PFSK-1 (cell line): ENCODE data around the gene TTLL5.

Experiments used
- POLR2AphosphoS5 ChIP-seq: IDR thresholded peaks from 2 replicates; pipeline ENCODE4 v1.6.1; 2012; ENCODE audit warnings: low read depth, mild to moderate bottlenecking, control low read depth, low read length, moderate library complexity
- SIN3A ChIP-seq: IDR thresholded peaks from 2 replicates; pipeline ENCODE4 v1.6.1; 2012; ENCODE audit warnings: mild to moderate bottlenecking, low read length, moderate library complexity, borderline replicate concordance; ENCODE audit not compliant: insufficient read depth
- TAF1 ChIP-seq: IDR thresholded peaks from 2 replicates; pipeline ENCODE4 v1.6.1; 2012; ENCODE audit warnings: low read length, control low read depth, borderline replicate concordance; ENCODE audit not compliant: insufficient read depth
- TF ChIP-seq, protein P1 (sequence below), 2 experiments: IDR thresholded peaks; 2 replicates each; pipeline versions ENCODE4 v1.6.1 to v1.8.0; 2011 to 2012; ENCODE audit warnings: low read depth in 2 of 2, low read length in 2 of 2, control low read depth in 1 of 2, inconsistent platforms in 1 of 2, mild to moderate bottlenecking in 1 of 2, moderate library complexity in 1 of 2; ENCODE audit not compliant: insufficient read depth in 1 of 2

DNA sequence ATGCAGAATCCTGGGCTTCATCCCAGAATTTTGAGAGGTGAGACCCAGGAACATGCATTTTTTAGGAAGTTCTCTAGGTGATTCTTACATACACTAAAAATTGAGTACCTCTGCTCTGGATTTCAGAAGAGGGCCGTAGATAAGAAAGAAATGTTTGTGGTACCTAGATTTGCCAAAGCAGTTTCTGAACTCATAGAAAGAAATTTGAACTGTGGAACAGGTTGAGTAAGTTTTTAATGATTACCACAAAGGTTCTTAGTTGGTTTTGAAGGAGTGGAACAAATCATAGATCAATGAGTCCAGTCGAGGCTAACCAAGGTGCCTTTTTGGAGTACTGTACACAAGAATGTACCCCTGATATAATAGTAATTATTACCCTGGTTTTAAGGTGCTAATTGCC is 24.9 kb downstream of the TTLL5 start:
- TF ChIP-seq, protein P1, sequence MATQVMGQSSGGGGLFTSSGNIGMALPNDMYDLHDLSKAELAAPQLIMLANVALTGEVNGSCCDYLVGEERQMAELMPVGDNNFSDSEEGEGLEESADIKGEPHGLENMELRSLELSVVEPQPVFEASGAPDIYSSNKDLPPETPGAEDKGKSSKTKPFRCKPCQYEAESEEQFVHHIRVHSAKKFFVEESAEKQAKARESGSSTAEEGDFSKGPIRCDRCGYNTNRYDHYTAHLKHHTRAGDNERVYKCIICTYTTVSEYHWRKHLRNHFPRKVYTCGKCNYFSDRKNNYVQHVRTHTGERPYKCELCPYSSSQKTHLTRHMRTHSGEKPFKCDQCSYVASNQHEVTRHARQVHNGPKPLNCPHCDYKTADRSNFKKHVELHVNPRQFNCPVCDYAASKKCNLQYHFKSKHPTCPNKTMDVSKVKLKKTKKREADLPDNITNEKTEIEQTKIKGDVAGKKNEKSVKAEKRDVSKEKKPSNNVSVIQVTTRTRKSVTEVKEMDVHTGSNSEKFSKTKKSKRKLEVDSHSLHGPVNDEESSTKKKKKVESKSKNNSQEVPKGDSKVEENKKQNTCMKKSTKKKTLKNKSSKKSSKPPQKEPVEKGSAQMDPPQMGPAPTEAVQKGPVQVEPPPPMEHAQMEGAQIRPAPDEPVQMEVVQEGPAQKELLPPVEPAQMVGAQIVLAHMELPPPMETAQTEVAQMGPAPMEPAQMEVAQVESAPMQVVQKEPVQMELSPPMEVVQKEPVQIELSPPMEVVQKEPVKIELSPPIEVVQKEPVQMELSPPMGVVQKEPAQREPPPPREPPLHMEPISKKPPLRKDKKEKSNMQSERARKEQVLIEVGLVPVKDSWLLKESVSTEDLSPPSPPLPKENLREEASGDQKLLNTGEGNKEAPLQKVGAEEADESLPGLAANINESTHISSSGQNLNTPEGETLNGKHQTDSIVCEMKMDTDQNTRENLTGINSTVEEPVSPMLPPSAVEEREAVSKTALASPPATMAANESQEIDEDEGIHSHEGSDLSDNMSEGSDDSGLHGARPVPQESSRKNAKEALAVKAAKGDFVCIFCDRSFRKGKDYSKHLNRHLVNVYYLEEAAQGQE (IDR thresholded peaks at IDR 0.05; ENCODE audit: insufficient read depth in 1 of 2, low read depth in 2 of 2, low read length in 2 of 2), result no peak
- TF ChIP-seq SIN3A, result no peak
- TF ChIP-seq POLR2AphosphoS5, result no peak
- TF ChIP-seq TAF1, result no peak
